UCSD-AML1 (cell line): Measurements from ENCODE around the gene SPACA4.
"Not testable (repeated sequence)": the region's sequence is repeated elsewhere in the genome, so short reads cannot be mapped to it uniquely, and the experiment has no call there.

ENCODE experiments used
- DNase-seq: peaks from one replicate; lab custom pipeline; 2025; ENCODE audit not compliant: unreplicated experiment; lab: John Stamatoyannopoulos, UW

SPACA4 gene

GRCh38 chr19:48618278-48618915 lies 11.9 kb downstream of the SPACA4 start:
- DNase-seq: no peak

- peak; percentile 99 for DNase-seq
Observed at GRCh38 chr19:48618916-48619691, 12.6 kb downstream of the SPACA4 start, which contains the start of the genes RPL18 and SPHK2. RPL18 (minus strand) TSS chr19:48619178; CDS start chr19:48619143, 35 bp downstream. SPHK2 (plus strand) TSS chr19:48619506; CDS start chr19:48620515, 1,009 bp downstream.

GRCh38 chr19:48619692-48620585 lies 13.4 kb downstream of the SPACA4 start:
- no peak for DNase-seq

DNA sequence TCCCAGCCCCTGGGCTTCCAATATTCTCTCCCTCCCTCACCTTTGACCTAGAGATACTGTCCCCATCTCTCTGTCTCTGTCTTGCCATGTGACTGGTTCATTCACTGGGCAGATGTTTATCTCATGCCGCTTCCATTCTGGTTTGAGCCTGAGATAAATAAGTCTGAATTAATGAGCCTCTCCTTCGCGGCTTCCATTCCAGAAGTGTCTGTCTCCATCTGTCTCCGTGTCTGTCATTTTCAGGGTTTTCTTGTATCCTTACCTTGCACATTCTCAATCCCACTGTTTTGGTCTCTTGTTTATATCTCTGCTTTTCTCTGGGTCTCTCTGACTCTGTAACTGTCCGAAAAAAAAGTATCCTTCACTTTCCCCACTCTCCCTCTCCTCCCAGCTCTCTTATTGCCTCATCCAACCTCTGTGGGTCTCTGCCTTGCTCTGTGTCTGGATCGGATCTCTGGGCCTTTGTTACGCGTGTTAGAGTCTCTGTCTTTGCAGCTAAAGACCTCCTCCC lies 17.1 kb downstream of the SPACA4 start:
- DNase-seq: no peak

GRCh38 chr19:48624067-48624594 lies 17.6 kb downstream of the SPACA4 start:
- peak; percentile 90 for DNase-seq

DNA sequence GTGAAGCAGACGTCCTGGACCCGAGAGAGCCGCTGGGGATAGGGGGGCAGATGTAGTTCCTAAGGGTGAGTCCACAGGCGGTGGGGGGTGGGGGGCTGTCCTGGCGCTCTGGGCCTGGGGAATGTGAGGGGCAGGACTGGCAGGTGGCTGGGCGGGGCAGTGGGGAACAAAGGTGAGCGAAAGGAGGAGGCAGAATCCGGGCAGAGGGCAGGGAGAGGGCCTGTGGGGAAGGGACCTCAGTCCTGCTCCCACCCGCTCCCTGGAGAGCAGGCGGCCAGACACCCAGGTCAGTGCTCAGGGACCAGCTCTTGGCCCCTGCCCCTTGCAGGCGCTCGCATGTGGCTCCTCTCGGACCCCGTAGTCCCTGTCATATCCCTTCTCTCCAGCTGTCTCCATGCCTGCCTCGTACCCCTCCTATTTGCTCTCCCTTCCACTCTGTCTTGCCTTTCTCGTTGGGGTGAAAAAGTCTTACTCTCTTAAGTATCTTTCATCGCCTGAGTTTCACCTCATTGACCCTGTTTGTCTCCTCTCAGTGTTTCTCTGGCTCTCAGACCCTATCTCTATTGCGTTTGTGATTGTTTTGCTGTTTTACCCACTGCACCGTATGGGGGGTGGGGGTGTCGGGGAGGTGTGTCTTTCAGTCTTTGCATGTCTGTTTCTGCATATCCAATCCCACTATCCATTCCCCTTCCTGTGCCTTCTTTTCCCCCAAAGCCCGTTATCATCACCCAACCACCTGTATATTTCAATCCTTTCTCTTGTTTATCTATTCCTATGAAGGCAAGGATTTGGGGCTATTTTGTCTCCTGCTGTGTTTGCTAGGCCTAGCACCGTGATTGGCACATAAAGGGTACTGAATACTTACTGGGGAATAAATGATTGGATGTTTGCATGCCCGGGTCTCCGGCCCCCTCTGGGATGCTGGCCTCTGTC lies 18.5 kb downstream of the SPACA4 start:
- no peak for DNase-seq

GRCh38 chr19:48625891-48626327 lies 19.4 kb downstream of the SPACA4 start:
- DNase-seq: no peak

DNA sequence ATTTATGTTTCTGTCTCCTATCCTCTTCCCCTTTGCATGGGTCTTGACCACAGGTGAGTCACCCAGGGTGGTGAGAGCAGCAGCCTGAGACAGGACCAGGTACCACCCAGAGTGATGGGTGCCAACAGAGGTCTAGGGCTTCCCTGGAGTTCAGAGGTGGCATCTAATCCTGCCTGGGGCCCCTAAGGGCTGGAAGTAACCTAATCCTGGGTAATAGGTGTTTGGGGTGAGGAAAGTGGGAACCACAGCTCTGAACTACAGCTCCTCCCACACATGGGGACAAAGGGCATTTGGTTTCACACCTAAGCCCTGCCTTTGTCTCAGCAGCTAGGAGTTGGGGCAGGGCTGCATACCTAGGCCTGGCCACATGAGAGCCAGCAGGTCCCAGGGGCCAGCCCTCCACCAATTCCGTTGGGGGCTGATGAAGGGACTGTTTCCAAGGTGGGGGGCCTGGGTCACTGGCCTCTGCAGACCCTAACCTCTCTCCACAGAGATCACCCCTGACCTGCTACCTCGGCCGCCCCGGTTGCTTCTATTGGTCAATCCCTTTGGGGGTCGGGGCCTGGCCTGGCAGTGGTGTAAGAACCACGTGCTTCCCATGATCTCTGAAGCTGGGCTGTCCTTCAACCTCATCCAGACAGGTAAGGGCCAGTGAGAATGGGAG lies 20.8 kb downstream of the SPACA4 start:
- no peak for DNase-seq

DNA sequence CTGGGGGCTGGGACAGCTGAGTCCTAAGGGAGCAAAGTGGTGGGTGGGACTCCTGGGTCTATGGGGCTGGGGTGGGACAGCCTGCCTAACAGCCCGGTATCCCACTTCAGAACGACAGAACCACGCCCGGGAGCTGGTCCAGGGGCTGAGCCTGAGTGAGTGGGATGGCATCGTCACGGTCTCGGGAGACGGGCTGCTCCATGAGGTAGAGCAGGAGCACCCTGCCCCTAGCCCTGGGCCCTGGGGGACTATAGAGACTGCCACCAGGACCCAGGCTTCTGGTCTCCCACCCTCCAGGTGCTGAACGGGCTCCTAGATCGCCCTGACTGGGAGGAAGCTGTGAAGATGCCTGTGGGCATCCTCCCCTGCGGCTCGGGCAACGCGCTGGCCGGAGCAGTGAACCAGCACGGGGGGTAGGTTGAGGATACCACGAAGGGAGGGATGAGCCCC lies 21.3 kb downstream of the SPACA4 start:
- DNase-seq: no peak

GRCh38 chr19:48628486-48629296 lies 22.1 kb downstream of the SPACA4 start:
- no peak for DNase-seq

DNA sequence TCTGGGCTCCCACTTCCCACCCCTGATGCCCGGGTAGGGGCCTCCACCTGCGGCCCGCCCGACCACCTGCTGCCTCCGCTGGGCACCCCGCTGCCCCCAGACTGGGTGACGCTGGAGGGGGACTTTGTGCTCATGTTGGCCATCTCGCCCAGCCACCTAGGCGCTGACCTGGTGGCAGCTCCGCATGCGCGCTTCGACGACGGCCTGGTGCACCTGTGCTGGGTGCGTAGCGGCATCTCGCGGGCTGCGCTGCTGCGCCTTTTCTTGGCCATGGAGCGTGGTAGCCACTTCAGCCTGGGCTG lies 22.7 kb downstream of the SPACA4 start:
- no peak for DNase-seq

DNA sequence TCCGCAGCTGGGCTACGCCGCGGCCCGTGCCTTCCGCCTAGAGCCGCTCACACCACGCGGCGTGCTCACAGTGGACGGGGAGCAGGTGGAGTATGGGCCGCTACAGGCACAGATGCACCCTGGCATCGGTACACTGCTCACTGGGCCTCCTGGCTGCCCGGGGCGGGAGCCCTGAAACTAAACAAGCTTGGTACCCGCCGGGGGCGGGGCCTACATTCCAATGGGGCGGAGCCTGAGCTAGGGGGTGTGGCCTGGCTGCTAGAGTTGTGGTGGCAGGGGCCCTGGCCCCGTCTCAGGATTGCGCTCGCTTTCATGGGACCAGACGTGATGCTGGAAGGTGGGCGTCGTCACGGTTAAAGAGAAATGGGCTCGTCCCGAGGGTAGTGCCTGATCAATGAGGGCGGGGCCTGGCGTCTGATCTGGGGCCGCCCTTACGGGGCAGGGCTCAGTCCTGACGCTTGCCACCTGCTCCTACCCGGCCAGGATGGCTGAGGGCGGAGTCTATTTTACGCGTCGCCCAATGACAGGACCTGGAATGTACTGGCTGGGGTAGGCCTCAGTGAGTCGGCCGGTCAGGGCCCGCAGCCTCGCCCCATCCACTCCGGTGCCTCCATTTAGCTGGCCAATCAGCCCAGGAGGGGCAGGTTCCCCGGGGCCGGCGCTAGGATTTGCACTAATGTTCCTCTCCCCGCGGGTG lies 23.2 kb downstream of the SPACA4 start:
- DNase-seq: no peak

- DNase-seq: peak; percentile 51
Observed at GRCh38 chr19:48630296-48631063, 23.9 kb downstream of the SPACA4 start.

DNA sequence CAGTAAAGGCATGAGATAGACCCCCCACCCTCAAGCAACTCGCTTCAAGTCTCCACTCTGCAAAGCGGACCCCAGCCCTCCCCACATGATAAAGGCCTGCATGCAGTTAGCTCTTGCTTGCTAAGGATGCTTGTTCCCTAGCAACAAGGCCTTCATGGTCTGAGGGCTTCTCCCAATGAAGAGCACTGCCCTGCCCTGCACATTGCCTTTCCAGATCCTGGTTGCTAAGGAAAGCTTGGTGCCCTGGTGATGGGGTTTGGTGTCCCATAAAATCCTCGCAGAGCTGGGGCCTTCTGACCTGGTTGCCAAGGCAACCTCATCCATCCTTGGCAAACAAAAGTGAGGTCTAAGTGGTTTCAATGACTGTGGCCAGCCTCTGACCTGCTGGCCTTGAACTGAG lies 24.7 kb downstream of the SPACA4 start:
- no peak for DNase-seq

GRCh38 chr19:48632286-48632685 lies 25.7 kb downstream of the SPACA4 start:
- not testable (repeated sequence) for DNase-seq

- DNase-seq: peak; percentile 24
Observed at GRCh38 chr19:48632692-48633147, 26.2 kb downstream of the SPACA4 start.
